Measurements from ENCODE around the gene CTIF. TPM values are rescaled to one million over a fixed set of nuclear protein-coding genes. Genes with fewer than 3 reads are reported as not detected.

CTIF gene
- total RNA-seq, 1 experiment from 2014 or later, result 5.8 TPM

- Histone ChIP-seq H3K4me3 (ENCODE audit: low read length) (no peak overlapping the region), H3K27ac (ENCODE audit: low read length) (no peak overlapping the region), H2AFZ (ENCODE audit: low read length) (no peak overlapping the region), H3K9me2 (replicated peaks; ENCODE audit: low read length) (no peaks in the 10 kb centered on the region), H3K9ac (ENCODE audit: low read length) (no peak overlapping the region), H3K79me2 (ENCODE audit: low read length) (no peaks in the 10 kb centered on the region), H3K36me3 (ENCODE audit: low read depth, low read length) (no peaks in the 10 kb centered on the region), H3K4me2 (ENCODE audit: low read length) (no peak overlapping the region), H4K20me1 (ENCODE audit: low read length) (no peaks in the 10 kb centered on the region), H3K4me1 (ENCODE audit: insufficient read depth, low read length) (no peaks in the 10 kb centered on the region), H3K9me3 (ENCODE audit: low read length) (no peaks in the 10 kb centered on the region), H3F3A (ENCODE audit: low read length, unreplicated experiment) (no peaks in the 10 kb centered on the region), H3K27me3 (ENCODE audit: low read length) (no peaks in the 10 kb centered on the region)
- intact Hi-C loops (cut with micrococcal nuclease), result no loop called here
- no peak for ATAC-seq
- BruUV-seq (replicated peaks), result no TSS peak
- POLR2A ChIA-PET (ENCODE audit: unreplicated experiment), result no interaction called here
- CTCF ChIA-PET, result no interaction called here
- no peak for TF ChIP-seq EZH2phosphoT487 (IDR thresholded peaks at IDR 0.05; ENCODE audit: borderline replicate concordance, low read length)
- no peak for TF ChIP-seq CTCF (conservative IDR thresholded peaks at IDR 0.05; ENCODE audit: low read depth, low read length)
- no peak for TF ChIP-seq EZH2 (IDR thresholded peaks at IDR 0.05; ENCODE audit: low read length, unreplicated experiment)
- no peak for DNase-seq
Measured at GRCh38 chr18:48754993-48755473, 216.2 kb downstream of the CTIF start.

- Histone ChIP-seq H3F3A (ENCODE audit: low read length, unreplicated experiment) (no peaks in the 10 kb centered on the region), H3K9ac (ENCODE audit: low read length) (no peak overlapping the region), H2AFZ (ENCODE audit: low read length) (no peak overlapping the region), H3K9me3 (ENCODE audit: low read length) (no peaks in the 10 kb centered on the region), H3K36me3 (ENCODE audit: low read depth, low read length) (no peaks in the 10 kb centered on the region), H3K27me3 (ENCODE audit: low read length) (no peaks in the 10 kb centered on the region), H3K4me3 (ENCODE audit: low read length) (no peak overlapping the region), H4K20me1 (ENCODE audit: low read length) (no peaks in the 10 kb centered on the region), H3K4me2 (ENCODE audit: low read length) (no peak overlapping the region), H3K79me2 (ENCODE audit: low read length) (no peaks in the 10 kb centered on the region), H3K27ac (ENCODE audit: low read length) (no peak overlapping the region), H3K4me1 (ENCODE audit: insufficient read depth, low read length) (no peaks in the 10 kb centered on the region), H3K9me2 (replicated peaks; ENCODE audit: low read length) (no peaks in the 10 kb centered on the region)
- BruUV-seq (replicated peaks), result no TSS peak
- intact Hi-C loops (cut with micrococcal nuclease), result no loop called here
- CTCF ChIA-PET, result no interaction called here
- DNase-seq, result no peak
- no peak for TF ChIP-seq EZH2 (IDR thresholded peaks at IDR 0.05; ENCODE audit: low read length, unreplicated experiment)
- no peak for TF ChIP-seq EZH2phosphoT487 (IDR thresholded peaks at IDR 0.05; ENCODE audit: borderline replicate concordance, low read length)
- no peak for TF ChIP-seq CTCF (conservative IDR thresholded peaks at IDR 0.05; ENCODE audit: low read depth, low read length)
- POLR2A ChIA-PET (ENCODE audit: unreplicated experiment), result no interaction called here
- no peak for ATAC-seq
Measured at GRCh38 chr18:48756511-48757226, 217.8 kb downstream of the CTIF start.

GRCh38 chr18:48757367-48757766, 218.5 kb downstream of the CTIF start:
- no TSS peak for BruUV-seq (replicated peaks)
- H3K4me1 ChIP-seq (ENCODE audit: insufficient read depth, low read length), result no peaks in the 10 kb centered on the region
- H3K4me2 ChIP-seq (ENCODE audit: low read length), result no peak overlapping the region
- no peaks in the 10 kb centered on the region for H3K9me2 ChIP-seq (replicated peaks; ENCODE audit: low read length)
- no peak for TF ChIP-seq EZH2 (IDR thresholded peaks at IDR 0.05; ENCODE audit: low read length, unreplicated experiment)
- no peak for TF ChIP-seq CTCF (conservative IDR thresholded peaks at IDR 0.05; ENCODE audit: low read depth, low read length)
- no peak for TF ChIP-seq EZH2phosphoT487 (IDR thresholded peaks at IDR 0.05; ENCODE audit: borderline replicate concordance, low read length)
- no peak overlapping the region for H2AFZ ChIP-seq (ENCODE audit: low read length)
- H4K20me1 ChIP-seq (ENCODE audit: low read length), result no peaks in the 10 kb centered on the region
- H3K9me3 ChIP-seq (ENCODE audit: low read length), result no peaks in the 10 kb centered on the region
- H3K36me3 ChIP-seq (ENCODE audit: low read depth, low read length), result no peaks in the 10 kb centered on the region
- no peak overlapping the region for H3K27ac ChIP-seq (ENCODE audit: low read length)
- H3K4me3 ChIP-seq (ENCODE audit: low read length), result no peak overlapping the region
- H3K79me2 ChIP-seq (ENCODE audit: low read length), result no peaks in the 10 kb centered on the region
- no peak for ATAC-seq
- CTCF ChIA-PET, result no interaction called here
- POLR2A ChIA-PET (ENCODE audit: unreplicated experiment), result no interaction called here
- no peak for DNase-seq
- intact Hi-C loops (cut with micrococcal nuclease), result no loop called here
- no peaks in the 10 kb centered on the region for H3K27me3 ChIP-seq (ENCODE audit: low read length)
- H3K9ac ChIP-seq (ENCODE audit: low read length), result no peak overlapping the region
- H3F3A ChIP-seq (ENCODE audit: low read length, unreplicated experiment), result no peaks in the 10 kb centered on the region
